ENCODE results near the gene KCNK4.

DNA sequence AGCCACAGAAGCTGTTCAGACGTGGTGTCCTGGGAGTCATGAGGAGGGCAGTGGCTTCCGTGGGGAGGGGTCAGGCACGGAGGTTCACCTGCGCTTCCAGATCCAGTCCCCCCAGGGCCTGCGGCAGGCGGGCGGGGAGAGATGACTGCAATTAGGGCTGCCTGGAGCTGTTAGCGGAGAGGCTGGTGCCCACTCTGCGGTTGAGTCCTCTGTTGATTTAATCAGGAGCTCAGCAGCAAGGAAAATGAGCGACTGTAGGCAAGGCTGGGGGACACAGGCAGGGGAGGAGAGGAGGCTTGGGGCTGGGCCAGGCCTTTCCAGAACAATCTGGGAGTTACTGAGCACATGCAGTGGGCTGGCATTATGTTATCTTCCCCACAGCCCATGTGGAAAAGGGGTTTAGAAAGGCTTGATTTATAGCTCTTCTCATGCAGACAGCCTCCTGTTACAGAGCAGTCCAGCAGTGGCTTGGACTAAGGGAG, 26.7 kb upstream of the KCNK4 start:
- TF ChIP-seq, protein P1, sequence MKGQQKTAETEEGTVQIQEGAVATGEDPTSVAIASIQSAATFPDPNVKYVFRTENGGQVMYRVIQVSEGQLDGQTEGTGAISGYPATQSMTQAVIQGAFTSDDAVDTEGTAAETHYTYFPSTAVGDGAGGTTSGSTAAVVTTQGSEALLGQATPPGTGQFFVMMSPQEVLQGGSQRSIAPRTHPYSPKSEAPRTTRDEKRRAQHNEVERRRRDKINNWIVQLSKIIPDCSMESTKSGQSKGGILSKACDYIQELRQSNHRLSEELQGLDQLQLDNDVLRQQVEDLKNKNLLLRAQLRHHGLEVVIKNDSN (IDR thresholded peaks at IDR 0.05): no peak
- TF ChIP-seq RAD21 (IDR thresholded peaks at IDR 0.05; ENCODE audit: low read depth) (no peak), YY1 (IDR thresholded peaks at IDR 0.05; ENCODE audit: low read depth) (no peak), TEAD4 (IDR thresholded peaks at IDR 0.05) (no peak), TCF12 (IDR thresholded peaks at IDR 0.05; ENCODE audit: low read depth) (no peak), CEBPB (IDR thresholded peaks at IDR 0.05) (no peak), EP300 (IDR thresholded peaks at IDR 0.05; ENCODE audit: borderline replicate concordance) (no peak), NFIC (IDR thresholded peaks at IDR 0.05) (no peak), EGR1 (IDR thresholded peaks at IDR 0.05) (no peak)
- TF ChIP-seq, protein P2, sequence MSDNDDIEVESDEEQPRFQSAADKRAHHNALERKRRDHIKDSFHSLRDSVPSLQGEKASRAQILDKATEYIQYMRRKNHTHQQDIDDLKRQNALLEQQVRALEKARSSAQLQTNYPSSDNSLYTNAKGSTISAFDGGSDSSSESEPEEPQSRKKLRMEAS (IDR thresholded peaks at IDR 0.05): no peak
- TF ChIP-seq, protein P3, sequence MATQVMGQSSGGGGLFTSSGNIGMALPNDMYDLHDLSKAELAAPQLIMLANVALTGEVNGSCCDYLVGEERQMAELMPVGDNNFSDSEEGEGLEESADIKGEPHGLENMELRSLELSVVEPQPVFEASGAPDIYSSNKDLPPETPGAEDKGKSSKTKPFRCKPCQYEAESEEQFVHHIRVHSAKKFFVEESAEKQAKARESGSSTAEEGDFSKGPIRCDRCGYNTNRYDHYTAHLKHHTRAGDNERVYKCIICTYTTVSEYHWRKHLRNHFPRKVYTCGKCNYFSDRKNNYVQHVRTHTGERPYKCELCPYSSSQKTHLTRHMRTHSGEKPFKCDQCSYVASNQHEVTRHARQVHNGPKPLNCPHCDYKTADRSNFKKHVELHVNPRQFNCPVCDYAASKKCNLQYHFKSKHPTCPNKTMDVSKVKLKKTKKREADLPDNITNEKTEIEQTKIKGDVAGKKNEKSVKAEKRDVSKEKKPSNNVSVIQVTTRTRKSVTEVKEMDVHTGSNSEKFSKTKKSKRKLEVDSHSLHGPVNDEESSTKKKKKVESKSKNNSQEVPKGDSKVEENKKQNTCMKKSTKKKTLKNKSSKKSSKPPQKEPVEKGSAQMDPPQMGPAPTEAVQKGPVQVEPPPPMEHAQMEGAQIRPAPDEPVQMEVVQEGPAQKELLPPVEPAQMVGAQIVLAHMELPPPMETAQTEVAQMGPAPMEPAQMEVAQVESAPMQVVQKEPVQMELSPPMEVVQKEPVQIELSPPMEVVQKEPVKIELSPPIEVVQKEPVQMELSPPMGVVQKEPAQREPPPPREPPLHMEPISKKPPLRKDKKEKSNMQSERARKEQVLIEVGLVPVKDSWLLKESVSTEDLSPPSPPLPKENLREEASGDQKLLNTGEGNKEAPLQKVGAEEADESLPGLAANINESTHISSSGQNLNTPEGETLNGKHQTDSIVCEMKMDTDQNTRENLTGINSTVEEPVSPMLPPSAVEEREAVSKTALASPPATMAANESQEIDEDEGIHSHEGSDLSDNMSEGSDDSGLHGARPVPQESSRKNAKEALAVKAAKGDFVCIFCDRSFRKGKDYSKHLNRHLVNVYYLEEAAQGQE (IDR thresholded peaks at IDR 0.05; ENCODE audit: low read depth): no peak

Measured in Ishikawa (cell line).